ENCODE measurements around the gene IFT81.

IFT81 gene

DNA sequence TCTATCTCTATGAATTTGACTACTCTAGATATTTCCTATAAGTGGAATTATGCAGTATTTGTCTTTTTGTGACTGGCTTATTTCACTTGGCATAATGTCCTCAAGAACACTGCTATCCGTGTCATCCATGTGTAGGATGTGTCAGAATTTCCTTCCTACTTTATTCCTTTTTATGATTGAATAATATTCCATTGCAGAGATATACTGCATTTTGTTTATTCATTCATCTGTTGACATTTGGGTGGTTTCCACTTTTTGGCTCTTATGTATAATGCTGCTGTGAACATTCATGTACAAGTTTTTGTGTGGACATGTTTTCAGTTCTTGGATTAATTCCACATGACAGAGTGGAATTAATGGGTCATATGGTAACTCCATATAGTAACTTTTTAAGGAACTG is 111.2 kb downstream of the IFT81 start:
- H3K9ac ChIP-seq (ENCODE audit: low read length): no peak overlapping the region
- no peak overlapping the region for H3K27ac ChIP-seq (ENCODE audit: low read depth, low read length)
- H3K9me3 ChIP-seq (ENCODE audit: low read length): no peaks in the 10 kb centered on the region
- H3K4me1 ChIP-seq (ENCODE audit: insufficient read depth, low read length): no peaks in the 10 kb centered on the region
- H3K27me3 ChIP-seq (ENCODE audit: control insufficient read depth in 1 of 2, insufficient read depth in 2 of 2, low read length in 2 of 2): no peaks in the 10 kb centered on the region
- no peaks in the 10 kb centered on the region for H3K36me3 ChIP-seq (ENCODE audit: insufficient read depth, low read length)
- no peak overlapping the region for H3K4me3 ChIP-seq (ENCODE audit: low read depth in 1 of 2, low read length in 2 of 2)

DNA sequence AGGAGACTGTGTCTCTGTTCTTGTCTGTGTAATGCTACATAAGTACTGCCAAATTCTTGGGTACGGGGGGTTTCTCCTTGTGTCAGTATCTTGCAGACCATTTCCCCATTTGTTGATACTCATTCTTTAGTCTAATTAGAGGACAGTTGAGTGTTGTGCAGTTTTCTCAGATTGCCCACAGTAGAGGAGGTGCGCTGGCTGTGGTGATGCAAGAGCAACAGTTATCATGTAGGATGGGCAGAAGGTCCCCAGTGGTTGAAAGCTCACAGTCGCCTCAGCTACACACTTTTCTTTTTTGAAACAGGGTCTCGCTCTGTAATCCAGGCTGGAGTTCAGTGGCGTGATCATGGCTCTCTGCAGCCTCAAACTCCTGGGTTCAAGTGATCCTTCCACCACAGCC is 119.1 kb downstream of the IFT81 start:
- H3K9ac ChIP-seq (ENCODE audit: low read length): no peak overlapping the region
- H3K4me3 ChIP-seq (ENCODE audit: low read depth in 1 of 2, low read length in 2 of 2): no peak overlapping the region
- peaks cover 22% of the 10 kb centered on the region for H3K4me1 ChIP-seq (ENCODE audit: insufficient read depth, low read length)
- no peak overlapping the region for H3K27ac ChIP-seq (ENCODE audit: low read depth, low read length)
- no peaks in the 10 kb centered on the region for H3K9me3 ChIP-seq (ENCODE audit: low read length)
- H3K36me3 ChIP-seq (ENCODE audit: insufficient read depth, low read length): no peaks in the 10 kb centered on the region
- H3K27me3 ChIP-seq (ENCODE audit: control insufficient read depth in 1 of 2, insufficient read depth in 2 of 2, low read length in 2 of 2): no peaks in the 10 kb centered on the region

GRCh38 chr12:110244372-110244771 is 120.2 kb downstream of the IFT81 start:
- H3K9ac ChIP-seq (ENCODE audit: low read length): no peak overlapping the region
- H3K27ac ChIP-seq (ENCODE audit: low read depth, low read length): no peak overlapping the region
- H3K4me3 ChIP-seq (ENCODE audit: low read depth in 1 of 2, low read length in 2 of 2): no peak overlapping the region

GRCh38 chr12:110244829-110245228 is 120.7 kb downstream of the IFT81 start:
- Histone ChIP-seq H3K9ac (ENCODE audit: low read length) (no peak overlapping the region), H3K36me3 (ENCODE audit: insufficient read depth, low read length) (no peaks in the 10 kb centered on the region), H3K27ac (ENCODE audit: low read depth, low read length) (no peak overlapping the region), H3K9me3 (ENCODE audit: low read length) (no peaks in the 10 kb centered on the region), H3K4me1 (ENCODE audit: insufficient read depth, low read length) (peaks cover 38% of the 10 kb centered on the region), H3K4me3 (ENCODE audit: low read depth in 1 of 2, low read length in 2 of 2) (no peak overlapping the region), H3K27me3 (ENCODE audit: control insufficient read depth in 1 of 2, insufficient read depth in 2 of 2, low read length in 2 of 2) (no peaks in the 10 kb centered on the region)

More at GRCh38 chr12:110244372-110244771, 120.2 kb downstream of the IFT81 start:
- no peaks in the 10 kb centered on the region for H3K27me3 ChIP-seq (ENCODE audit: control insufficient read depth in 1 of 2, insufficient read depth in 2 of 2, low read length in 2 of 2)
- peaks cover 34% of the 10 kb centered on the region for H3K4me1 ChIP-seq (ENCODE audit: insufficient read depth, low read length)
- no peaks in the 10 kb centered on the region for H3K36me3 ChIP-seq (ENCODE audit: insufficient read depth, low read length)
- no peaks in the 10 kb centered on the region for H3K9me3 ChIP-seq (ENCODE audit: low read length)

DNA sequence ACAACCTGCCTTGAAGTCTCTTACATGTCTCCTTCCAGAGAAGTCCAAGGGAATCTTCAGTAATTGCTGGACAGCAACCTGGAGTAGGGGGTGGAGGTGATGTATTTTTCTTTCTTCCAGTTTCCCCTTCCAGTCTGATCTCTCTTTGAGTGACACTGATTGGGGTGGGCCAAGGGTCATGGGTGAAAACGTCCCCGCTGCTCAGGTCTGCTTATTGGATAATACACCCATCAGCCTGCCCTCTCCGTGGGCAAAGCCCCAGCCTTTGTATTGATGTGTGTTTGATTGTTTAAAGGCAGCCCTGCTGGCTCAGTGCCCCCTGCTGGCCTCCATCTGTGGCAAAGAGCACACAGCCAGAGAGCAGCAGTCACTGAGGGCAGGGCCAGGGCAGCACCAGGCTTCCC is 121.2 kb downstream of the IFT81 start:
- H3K27ac ChIP-seq (ENCODE audit: low read depth, low read length): no peak overlapping the region
- H3K4me3 ChIP-seq (ENCODE audit: low read depth in 1 of 2, low read length in 2 of 2): no peak overlapping the region
- H3K9ac ChIP-seq (ENCODE audit: low read length): no peak overlapping the region
- H3K36me3 ChIP-seq (ENCODE audit: insufficient read depth, low read length): no peaks in the 10 kb centered on the region
- no peaks in the 10 kb centered on the region for H3K27me3 ChIP-seq (ENCODE audit: control insufficient read depth in 1 of 2, insufficient read depth in 2 of 2, low read length in 2 of 2)
- H3K9me3 ChIP-seq (ENCODE audit: low read length): no peaks in the 10 kb centered on the region
- peaks cover 43% of the 10 kb centered on the region for H3K4me1 ChIP-seq (ENCODE audit: insufficient read depth, low read length)

GRCh38 chr12:110246636-110247339 is 122.6 kb downstream of the IFT81 start:
- Histone ChIP-seq H3K27ac (ENCODE audit: low read depth, low read length) (peak overlapping the region; percentile 42), H3K27me3 (ENCODE audit: control insufficient read depth in 1 of 2, insufficient read depth in 2 of 2, low read length in 2 of 2) (no peaks in the 10 kb centered on the region), H3K4me3 (ENCODE audit: low read depth in 1 of 2, low read length in 2 of 2) (no peak overlapping the region), H3K9ac (ENCODE audit: low read length) (no peak overlapping the region), H3K9me3 (ENCODE audit: low read length) (no peaks in the 10 kb centered on the region), H3K36me3 (ENCODE audit: insufficient read depth, low read length) (no peaks in the 10 kb centered on the region), H3K4me1 (ENCODE audit: insufficient read depth, low read length) (peaks cover 43% of the 10 kb centered on the region)

DNA sequence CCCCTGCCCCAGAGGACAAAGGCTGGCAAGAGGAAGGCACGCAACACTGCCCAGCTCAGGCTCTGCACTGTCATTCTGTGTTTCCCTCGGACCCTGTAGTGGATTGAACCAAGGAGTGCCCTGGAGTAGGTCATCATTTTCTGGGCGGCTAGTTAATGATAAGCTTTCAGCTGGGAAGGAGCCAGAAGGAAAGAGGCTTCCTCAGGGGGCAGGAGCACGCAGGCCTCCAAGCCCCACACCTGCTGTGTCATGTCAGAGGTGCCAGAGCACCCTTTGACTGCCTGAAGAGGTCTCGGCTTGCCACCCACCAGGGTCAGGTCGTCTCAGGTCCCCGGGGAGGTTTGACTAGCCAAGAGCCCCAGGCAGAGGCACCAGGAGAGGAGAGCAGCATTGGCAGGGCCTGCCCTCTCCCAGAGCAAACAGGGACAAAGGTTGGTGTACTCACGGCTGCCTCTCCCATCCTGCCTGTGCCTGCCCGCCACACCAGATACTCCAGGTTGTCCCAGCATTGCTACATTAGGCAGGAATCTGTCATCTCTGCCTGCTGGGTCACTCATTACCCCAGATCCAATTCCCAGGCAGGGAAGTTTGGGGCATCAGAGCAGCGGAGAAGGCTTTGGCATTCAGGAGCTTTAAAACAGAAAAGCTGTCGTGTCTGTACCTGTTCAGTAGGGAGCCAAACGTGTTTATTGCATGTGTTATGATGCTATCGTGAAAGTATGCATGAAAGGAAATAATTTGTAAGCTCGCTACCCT is 123.4 kb downstream of the IFT81 start:
- peaks cover 43% of the 10 kb centered on the region for H3K4me1 ChIP-seq (ENCODE audit: insufficient read depth, low read length)
- H3K9me3 ChIP-seq (ENCODE audit: low read length): no peaks in the 10 kb centered on the region
- peak overlapping the region; percentile 43 for H3K27ac ChIP-seq (ENCODE audit: low read depth, low read length)
- H3K4me3 ChIP-seq (ENCODE audit: low read depth in 1 of 2, low read length in 2 of 2): no peak overlapping the region
- no peaks in the 10 kb centered on the region for H3K27me3 ChIP-seq (ENCODE audit: control insufficient read depth in 1 of 2, insufficient read depth in 2 of 2, low read length in 2 of 2)
- H3K36me3 ChIP-seq (ENCODE audit: insufficient read depth, low read length): no peaks in the 10 kb centered on the region
- H3K9ac ChIP-seq (ENCODE audit: low read length): no peak overlapping the region

GRCh38 chr12:110248096-110248447 is 123.9 kb downstream of the IFT81 start:
- no peaks in the 10 kb centered on the region for H3K27me3 ChIP-seq (ENCODE audit: control insufficient read depth in 1 of 2, insufficient read depth in 2 of 2, low read length in 2 of 2)
- no peak overlapping the region for H3K4me3 ChIP-seq (ENCODE audit: low read depth in 1 of 2, low read length in 2 of 2)
- no peak overlapping the region for H3K9ac ChIP-seq (ENCODE audit: low read length)
- no peaks in the 10 kb centered on the region for H3K36me3 ChIP-seq (ENCODE audit: insufficient read depth, low read length)
- no peaks in the 10 kb centered on the region for H3K9me3 ChIP-seq (ENCODE audit: low read length)
- H3K4me1 ChIP-seq (ENCODE audit: insufficient read depth, low read length): peaks cover 43% of the 10 kb centered on the region
- H3K27ac ChIP-seq (ENCODE audit: low read depth, low read length): no peak overlapping the region

DNA sequence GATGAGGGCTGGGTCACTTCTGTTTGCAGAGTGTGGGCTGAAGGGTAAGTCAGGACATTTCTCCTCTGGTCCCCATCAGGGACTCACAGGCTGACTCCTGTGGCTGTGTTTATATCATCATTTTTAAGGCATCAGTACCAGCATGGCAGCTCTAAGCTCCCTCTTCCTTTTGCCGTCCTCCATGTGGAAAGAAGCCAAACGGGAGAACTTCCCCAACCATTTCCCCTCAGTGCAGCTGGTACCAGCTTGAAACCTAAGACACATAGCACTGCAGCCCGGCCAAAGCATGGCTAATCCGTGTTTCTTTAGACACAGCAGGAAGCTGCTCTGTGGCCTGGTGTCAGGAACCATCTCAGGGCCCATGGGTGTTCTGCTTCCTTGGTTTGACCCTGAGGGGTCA is 124.9 kb downstream of the IFT81 start:
- Histone ChIP-seq H3K9me3 (ENCODE audit: low read length) (no peaks in the 10 kb centered on the region), H3K4me1 (ENCODE audit: insufficient read depth, low read length) (peaks cover 43% of the 10 kb centered on the region), H3K36me3 (ENCODE audit: insufficient read depth, low read length) (no peaks in the 10 kb centered on the region), H3K9ac (ENCODE audit: low read length) (no peak overlapping the region), H3K27ac (ENCODE audit: low read depth, low read length) (no peak overlapping the region), H3K27me3 (ENCODE audit: control insufficient read depth in 1 of 2, insufficient read depth in 2 of 2, low read length in 2 of 2) (no peaks in the 10 kb centered on the region), H3K4me3 (ENCODE audit: low read depth in 1 of 2, low read length in 2 of 2) (no peak overlapping the region)

DNA sequence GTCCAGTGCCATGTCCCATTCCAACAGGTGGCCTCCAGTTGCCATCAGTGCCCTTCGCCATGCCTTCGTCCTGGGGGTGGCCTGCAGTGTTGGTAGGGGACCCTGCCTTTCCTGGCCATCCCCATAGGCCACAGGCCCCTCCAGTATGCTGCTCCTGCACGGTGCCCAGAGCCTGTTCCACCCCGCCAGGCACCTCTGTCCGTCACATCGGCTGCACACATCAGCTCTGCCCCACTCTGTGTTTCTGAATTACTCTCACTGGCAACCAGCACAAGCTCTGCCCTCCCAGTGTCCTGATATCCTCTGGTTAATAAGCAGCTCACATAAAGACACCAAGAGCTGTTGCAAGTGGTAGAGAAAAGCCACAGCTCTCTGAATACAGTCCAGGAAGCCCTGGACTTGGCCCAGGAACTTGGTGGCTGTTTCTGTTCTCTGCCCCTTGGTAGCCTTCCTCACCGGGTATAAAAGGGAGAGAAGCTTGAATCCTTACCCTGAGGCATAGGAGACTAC is 125.6 kb downstream of the IFT81 start:
- no peak overlapping the region for H3K9ac ChIP-seq (ENCODE audit: low read length)
- no peaks in the 10 kb centered on the region for H3K9me3 ChIP-seq (ENCODE audit: low read length)
- H3K36me3 ChIP-seq (ENCODE audit: insufficient read depth, low read length): no peaks in the 10 kb centered on the region
- H3K4me3 ChIP-seq (ENCODE audit: low read depth in 1 of 2, low read length in 2 of 2): no peak overlapping the region
- H3K27me3 ChIP-seq (ENCODE audit: control insufficient read depth in 1 of 2, insufficient read depth in 2 of 2, low read length in 2 of 2): no peaks in the 10 kb centered on the region
- no peak overlapping the region for H3K27ac ChIP-seq (ENCODE audit: low read depth, low read length)
- peaks cover 43% of the 10 kb centered on the region for H3K4me1 ChIP-seq (ENCODE audit: insufficient read depth, low read length)

DNA sequence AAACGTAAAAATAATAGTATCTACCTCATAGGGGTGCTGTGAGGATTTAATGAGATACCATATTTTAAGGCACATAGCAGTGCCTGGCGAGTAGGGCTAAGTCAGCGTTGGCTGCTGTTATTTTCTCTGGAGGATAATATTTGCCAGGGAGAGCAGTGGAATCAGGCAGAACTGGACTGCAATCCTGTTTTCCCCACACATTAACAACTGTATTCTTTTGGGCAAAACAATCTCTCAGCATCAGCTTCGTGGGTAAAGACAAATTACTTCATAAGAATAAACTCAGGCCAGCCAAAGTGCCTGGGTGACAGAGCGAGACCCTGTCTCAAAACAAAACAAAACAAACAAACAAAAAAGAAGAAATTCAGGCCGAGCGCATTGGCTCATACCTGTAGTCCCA is 127.2 kb downstream of the IFT81 start:
- Histone ChIP-seq H3K36me3 (ENCODE audit: insufficient read depth, low read length) (no peaks in the 10 kb centered on the region), H3K9ac (ENCODE audit: low read length) (no peak overlapping the region), H3K4me1 (ENCODE audit: insufficient read depth, low read length) (peaks cover 39% of the 10 kb centered on the region), H3K27me3 (ENCODE audit: control insufficient read depth in 1 of 2, insufficient read depth in 2 of 2, low read length in 2 of 2) (no peaks in the 10 kb centered on the region), H3K4me3 (ENCODE audit: low read depth in 1 of 2, low read length in 2 of 2) (no peak overlapping the region), H3K27ac (ENCODE audit: low read depth, low read length) (no peak overlapping the region), H3K9me3 (ENCODE audit: low read length) (no peaks in the 10 kb centered on the region)
